NOMO-1 (cell line): ENCODE data around the gene HOXD11.

Experiments
- DNase-seq, 2 experiments: peaks; one replicate each; lab custom pipeline; 2025; ENCODE audit not compliant: unreplicated experiment in 2 of 2; lab: John Stamatoyannopoulos, UW

HOXD11 gene

DNA sequence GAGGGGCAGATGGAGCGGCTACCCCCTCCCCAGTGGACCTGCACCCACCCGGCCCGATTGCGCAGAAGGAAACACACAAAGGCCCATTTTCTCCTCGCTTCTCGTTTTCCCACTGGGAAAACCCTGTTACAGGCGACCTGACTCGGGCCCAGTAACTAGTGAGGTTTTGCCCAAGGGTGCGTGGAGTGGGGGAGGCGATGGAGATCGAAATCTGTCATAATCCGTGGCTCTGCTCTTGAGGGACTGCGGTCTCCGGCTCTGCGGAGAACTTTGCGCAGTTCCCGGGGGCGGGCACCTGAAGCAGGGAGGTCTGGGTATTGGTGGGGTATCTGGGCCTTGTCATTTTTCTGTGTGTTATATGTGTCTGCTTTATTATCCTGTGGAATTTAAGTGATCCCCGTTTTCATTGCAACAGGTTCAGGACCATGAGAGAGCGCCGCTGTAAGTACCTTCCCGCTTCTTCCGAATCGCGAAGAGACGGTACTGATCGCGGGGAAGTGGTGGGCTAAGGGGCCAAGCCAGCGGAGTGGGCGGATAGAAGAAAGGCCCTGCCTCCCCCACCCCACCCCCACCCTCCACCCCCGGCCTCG is 40.2 kb downstream of the HOXD11 start:
- DNase-seq: no peak

DNA sequence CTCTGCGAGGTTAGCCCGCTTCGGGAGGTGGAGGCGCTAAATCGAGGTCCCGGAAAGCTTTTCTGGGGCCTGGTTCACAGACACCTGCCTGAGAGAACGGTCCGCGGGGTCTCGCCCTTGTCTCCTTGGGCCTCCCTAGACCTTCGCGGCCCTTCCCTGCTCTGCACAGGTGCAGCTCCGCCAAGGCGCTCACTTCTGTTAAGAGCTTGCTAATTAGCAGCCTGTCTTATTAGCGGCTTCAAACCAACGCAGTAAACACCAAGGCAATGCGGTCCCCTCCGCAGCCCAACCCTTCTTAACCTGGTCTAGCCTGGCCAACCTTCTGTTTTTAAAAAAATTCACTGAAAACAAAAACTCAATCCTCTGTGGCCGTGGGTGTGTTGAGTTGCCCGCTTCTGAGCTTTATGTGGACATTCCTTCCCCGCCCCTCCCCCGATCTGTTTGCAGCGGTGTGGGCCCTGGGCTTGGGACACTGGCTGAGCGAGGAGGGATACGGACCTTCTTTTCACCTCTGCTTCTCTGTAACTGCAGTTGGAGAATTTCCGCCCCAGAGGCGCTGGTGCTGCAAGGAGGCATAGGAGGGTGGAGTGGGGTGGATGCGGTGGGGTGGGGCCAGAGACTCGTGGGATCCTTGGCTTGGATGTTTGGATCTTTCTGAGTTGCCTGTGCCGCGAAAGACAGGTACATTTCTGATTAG is 40.9 kb downstream of the HOXD11 start:
- DNase-seq: no peak

DNA sequence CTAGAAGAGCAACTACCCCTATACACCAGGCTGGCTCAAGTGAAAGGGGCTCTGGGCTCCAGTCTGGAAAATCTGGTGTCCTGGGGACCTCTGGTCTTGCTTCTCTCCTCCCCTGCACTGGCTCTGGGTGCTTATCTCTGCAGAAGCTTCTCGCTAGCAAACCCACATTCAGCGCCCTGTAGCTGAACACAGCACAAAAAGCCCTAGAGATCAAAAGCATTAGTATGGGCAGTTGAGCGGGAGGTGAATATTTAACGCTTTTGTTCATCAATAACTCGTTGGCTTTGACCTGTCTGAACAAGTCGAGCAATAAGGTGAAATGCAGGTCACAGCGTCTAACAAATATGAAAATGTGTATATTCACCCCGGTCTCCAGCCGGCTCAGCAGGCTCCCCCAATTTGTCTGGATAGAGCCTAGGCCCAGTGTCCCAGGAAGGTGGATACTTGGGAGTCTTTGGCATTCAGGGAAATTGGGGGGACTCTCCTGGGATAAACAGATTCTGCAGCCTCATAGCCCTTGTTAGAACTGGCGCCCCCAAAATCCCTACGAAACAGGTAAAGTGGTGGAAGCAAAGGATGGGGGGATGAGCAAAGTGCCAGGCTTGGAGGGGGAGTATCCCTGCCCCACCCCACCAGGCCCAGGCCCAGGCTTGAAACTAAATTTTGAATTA is 41.8 kb downstream of the HOXD11 start:
- DNase-seq: no peak

DNA sequence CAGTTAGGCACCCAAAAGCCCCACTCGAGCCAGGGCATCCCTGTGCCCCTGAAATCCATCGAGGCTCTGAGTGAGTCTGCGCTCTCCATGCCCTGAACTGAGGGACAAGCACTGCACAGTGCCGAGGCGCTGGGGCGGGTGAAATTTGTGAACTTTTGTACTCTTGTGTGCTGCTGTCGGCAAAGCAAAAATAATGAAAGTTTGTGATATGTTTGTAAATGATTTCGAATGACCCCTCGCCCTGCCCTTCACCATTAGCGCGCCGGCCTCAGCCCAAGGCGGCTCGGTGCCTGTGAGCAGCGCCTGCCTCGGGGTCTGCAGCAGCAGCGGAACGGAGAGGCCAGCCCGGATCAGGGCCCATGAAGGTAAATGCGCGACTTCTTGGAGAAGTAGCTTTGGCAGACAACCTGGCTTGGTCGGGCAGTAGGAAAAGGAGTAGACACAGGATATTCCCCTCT is 42.4 kb downstream of the HOXD11 start:
- DNase-seq: no peak

DNA sequence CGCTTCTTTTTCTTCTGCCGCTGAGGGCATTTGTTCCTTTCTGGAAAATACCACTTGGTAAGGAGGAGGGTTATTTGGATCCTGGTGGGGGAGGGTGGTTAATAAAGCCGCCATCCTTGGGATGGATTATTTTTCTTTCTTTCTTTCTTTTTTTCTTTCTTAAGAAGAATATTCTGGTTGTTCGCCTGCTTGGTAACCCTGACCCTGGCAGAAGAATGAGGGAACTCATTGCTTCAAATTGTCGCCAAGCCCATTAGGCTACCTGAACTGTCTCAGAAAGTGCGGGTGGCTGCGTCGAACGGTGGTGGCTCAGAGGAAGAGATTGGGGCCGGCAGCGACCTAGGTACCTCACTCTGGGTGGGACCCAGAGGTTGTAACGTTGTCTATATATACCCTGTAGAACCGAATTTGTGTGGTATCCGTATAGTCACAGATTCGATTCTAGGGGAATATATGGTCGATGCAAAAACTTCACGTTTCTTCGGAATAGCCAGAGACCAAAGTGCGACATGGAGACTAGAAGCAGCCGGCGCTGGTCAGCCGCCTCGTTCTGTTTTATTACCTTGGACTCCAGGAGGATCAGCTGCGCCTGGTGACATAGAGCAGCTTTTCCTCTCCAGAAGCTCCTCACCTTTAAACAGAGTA is 43.0 kb downstream of the HOXD11 start:
- DNase-seq: no peak

DNA sequence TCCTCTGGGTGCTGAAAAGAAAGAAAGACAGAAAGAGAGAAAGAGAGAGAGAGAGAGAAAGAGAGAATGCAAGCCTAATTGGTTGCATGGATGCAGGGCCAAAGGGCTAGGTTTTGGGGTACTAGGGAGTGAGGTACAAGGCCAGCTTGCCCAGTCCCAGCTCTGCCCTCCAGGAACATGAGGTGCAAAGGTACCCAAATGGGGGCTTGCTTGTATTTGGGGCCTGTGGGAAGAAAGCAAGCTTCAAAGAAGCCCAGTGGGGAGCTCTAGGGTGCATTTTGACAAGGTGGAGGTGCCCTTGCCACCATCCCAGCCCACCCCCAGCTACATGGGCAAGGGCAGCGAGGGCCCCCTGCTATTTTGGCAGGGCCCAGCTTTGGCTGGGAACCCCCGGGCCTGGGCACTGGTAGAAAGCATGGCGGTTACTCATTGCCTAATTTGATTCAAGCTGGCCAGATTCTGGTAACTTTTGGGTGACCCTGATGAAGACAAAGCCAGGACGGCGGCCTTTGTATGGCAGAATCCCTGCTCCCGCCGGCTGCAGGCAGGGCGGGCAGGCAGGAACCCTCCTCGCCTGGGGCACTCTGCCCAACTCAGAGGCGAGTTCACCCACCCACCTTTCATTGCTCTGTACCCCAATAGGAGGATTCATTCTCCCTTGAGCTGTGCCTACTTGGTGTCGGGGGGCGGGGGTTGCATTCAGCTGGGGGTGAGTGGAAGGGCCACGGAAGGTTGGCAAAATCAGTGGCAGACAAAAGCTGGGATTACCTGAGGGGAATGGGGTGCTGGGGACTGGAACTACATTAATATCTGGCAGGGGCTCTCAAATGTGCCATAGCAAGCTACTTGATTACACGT is 43.7 kb downstream of the HOXD11 start:
- DNase-seq: no peak

DNA sequence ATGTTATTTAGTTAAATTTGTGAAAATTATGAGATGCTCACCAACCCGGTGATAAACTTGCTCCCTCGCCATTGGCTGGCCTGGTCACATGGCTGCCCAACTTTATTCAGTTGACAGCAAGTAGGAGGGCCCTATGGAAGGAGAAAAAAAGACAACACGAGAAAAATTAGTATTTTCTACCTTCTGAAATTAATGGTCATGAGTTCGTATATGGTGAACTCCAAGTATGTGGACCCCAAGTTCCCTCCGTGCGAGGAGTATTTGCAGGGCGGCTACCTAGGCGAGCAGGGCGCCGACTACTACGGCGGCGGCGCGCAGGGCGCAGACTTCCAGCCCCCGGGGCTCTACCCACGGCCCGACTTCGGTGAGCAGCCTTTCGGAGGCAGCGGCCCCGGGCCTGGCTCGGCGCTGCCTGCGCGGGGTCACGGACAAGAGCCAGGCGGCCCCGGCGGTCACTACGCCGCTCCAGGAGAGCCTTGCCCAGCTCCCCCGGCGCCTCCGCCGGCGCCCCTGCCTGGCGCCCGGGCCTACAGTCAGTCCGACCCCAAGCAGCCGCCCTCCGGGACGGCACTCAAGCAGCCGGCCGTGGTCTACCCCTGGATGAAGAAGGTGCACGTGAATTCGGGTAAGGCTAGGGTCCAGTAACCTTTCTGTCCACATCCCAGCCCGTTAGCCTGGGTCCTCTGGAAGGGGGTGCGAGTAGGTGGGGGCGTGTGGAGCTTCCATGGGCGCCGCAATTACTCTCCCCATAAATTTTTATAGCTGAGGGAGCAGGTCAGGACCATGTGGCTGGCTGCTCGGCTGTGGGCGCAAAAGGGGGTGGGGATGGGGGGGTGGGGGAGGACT is 44.6 kb downstream of the HOXD11 start, which contains the start of gene HOXD4:
HOXD4 (plus strand) TSS at position 109 of the 846 bp plus-strand sequence; CDS start at position 193, 84 bp downstream.
- DNase-seq: no peak

DNA sequence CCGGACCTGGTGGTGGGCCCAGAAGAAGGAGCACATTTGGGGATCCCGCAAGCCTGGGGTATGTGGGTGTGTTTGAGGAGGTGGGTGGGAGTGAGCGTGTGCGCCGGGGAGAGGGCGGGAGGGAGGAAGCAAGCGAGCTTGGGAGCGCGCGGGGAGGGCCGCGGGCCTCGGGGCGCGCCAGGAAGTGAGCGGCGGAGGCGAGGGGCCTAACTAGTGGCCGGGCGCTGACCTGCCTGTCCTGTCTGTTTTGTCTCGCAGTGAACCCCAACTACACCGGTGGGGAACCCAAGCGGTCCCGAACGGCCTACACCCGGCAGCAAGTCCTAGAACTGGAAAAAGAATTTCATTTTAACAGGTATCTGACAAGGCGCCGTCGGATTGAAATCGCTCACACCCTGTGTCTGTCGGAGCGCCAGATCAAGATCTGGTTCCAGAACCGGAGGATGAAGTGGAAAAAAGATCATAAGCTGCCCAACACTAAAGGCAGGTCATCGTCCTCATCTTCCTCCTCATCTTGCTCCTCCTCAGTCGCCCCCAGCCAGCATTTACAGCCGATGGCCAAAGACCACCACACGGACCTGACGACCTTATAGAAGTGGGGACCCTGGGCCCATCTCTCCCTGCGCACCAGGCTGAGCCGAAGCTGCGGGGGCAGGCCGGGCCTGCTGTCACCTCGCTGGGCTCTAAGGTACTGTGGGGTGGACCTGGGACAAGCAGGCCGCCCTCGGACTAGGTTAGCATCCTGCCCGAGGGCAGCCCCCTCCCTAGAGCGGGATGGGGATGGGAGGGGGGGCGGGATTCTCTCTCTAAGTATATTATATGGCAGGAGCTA is 45.5 kb downstream of the HOXD11 start:
- no peak for DNase-seq

DNA sequence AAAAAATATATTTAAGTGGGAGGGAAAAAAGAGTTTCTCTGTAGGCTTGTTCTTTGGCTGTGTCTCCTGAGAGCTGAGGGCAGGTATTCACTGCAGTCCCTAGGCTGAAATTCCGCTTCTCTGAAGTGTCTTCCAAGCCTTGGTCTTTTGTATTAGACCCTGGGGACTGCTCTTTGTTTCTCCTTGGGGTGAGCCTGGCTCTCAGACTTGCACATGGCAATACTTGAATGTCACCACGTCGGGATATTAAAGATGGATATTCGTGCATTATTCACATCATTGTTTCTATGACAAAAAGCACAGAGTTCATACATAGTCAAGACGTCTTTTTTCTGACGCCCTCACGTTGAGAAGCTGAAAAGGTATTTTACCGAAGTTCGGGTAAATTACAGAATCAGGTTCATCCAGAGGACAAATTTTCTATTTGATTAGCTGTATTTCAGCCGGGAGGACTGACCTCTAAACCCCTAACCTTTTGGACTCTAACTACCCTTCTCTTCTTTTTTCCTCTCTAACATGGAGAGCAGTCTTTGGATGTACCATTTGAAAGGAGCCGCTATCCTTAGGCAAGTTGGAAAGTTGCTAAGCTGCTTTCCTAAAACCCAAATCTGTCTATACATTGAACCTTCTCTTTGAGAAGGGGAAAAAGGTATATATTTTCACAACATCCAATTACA is 47.6 kb downstream of the HOXD11 start:
- DNase-seq: no peak

DNA sequence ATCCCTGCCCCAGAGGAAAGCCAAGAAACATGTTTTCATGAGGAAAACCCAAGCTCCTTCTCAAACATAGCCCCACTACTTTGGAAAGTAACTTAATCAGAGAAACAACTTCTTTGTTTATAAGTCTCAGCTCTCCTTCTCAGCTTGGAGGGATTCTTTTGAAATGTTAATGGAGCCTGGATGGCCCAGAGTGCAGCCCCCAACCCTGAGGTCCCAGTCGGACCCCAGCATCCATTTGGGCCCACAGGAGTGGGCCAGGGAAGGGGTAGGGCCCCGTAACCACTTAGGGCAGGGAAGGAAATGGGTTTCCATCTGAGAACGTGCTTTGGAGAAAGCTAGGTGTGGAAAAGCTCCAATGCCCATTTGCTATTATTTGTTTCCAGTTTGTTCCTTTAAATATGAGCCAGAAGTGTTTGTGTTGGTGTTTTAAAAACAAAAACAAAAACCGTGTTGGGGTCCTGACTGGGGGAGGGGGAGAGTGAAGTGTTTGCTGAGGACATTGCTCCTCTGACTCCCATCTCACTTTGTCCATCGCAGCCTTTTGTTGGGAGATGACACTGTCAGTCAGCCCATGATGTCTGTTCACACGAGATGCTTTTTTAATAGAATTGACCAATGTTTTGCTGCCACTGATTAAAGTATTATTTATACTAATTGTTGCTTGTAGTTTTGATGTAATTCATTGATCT is 48.4 kb downstream of the HOXD11 start:
- no peak for DNase-seq

DNA sequence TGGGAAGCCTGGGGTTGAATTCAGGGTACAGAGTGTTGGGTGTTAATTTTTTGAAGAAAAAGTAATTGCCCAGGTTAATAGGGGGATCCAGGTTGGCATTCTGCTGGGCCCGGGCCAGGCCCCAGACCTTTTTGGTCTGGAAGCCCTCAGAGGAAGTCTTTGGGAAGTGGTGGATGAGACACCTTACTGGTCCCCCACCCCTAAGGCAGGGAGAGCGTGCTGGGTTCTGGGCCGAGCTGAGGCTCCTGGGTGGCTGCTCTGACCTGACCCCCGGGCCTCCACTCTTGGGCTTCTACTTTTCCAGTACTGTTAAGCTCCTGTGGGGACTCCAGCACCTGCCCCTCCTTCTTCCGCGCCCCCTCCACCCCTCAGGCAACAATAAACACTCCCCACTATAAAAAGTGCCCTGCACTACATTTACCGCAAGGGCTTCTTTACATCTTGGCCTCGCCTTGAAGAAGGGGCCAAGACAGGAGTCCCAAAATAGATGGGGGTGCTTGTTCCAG is 49.3 kb downstream of the HOXD11 start:
- no peak for DNase-seq

DNA sequence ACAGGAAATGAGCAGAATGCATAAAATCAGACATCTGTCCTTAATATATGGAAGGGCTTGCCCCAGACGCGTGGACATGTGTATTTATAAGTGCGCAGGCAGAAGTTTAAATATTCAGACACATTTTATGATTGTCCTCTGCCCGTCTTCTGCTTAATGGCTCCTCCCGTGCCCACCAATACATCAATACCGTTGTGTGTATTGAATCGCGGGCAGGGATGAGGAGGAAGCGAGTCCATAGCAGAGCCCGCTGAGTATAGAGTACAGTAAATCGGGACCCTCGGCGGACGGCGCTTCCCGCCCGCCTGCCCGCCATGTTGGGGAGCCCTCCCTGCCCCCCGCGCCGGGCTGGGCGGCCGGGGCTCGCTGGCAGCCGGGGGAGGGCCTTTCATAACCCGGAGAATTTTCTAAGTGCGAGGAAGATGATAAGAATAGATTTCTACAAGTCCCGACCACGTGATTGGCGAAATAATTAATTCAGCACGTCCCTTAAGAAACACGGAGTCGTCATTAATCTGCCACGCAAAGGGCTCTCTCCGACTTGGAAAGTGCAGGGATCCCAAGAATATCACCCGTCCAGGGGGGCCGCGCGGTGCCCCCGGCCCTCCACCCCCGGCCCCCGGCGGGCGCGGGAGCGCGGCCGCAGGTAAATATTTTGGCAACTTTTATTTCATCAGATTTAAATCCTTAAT is 49.9 kb downstream of the HOXD11 start, which contains the start of gene HOXD3:
HOXD3 (plus strand) TSS at position 501 of the 692 bp plus-strand sequence. CDS start 11,808 bp downstream, outside the sequence.
- DNase-seq: no peak

DNA sequence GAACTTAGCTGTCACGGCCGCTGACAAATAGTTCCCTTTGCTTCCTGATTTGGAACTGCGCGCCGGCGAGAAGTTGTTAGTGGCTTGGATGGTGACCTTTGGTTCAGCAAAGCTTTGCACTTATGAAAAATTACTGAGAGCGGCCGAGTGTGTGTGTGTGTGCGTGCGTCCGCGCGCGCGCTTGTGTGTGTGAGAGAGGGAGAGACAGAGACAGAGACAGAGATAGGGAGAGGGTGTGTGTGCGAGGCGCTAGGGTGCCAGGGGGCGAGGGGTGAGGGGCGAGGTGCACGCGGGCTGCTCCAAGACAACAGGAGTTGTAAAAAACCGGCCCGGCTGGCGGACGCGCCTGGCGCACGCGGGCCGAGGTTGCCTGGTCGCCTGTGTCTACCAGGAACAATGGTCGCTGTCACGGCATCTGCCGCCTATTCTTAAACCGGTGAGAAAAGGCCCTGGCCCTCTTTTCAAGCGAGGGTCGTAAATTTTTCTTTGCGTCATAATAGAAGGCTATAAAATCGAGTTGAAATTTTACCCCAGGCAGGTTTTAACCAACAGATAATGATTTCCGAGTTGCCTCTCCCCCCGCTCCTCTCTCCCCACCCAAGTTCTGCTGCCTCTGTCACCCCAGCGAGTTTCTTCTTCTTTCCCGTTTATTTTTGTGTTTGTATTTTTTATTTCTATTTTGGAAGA is 50.6 kb downstream of the HOXD11 start:
- DNase-seq: no peak

DNA sequence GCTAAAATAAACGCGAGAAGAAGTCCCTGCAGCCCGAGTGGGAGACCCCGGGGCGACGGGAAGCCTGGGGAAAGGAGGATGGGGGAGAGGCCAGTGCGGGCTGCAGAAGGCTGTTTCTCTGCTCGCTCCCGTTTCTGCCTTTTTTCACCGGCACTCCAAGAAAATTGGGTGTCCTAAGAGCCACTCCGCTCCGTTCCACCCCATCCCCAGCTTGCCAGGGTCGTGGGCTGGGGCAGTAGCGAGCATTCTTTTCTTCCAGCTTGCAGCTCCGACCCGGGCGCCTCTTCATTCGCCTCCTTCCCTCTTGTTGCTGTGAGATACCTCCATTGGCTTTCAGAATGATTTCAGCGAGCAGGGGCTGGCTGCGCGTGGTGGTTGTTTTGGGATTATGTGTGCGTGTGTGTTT is 51.1 kb downstream of the HOXD11 start:
- DNase-seq: no peak

DNA sequence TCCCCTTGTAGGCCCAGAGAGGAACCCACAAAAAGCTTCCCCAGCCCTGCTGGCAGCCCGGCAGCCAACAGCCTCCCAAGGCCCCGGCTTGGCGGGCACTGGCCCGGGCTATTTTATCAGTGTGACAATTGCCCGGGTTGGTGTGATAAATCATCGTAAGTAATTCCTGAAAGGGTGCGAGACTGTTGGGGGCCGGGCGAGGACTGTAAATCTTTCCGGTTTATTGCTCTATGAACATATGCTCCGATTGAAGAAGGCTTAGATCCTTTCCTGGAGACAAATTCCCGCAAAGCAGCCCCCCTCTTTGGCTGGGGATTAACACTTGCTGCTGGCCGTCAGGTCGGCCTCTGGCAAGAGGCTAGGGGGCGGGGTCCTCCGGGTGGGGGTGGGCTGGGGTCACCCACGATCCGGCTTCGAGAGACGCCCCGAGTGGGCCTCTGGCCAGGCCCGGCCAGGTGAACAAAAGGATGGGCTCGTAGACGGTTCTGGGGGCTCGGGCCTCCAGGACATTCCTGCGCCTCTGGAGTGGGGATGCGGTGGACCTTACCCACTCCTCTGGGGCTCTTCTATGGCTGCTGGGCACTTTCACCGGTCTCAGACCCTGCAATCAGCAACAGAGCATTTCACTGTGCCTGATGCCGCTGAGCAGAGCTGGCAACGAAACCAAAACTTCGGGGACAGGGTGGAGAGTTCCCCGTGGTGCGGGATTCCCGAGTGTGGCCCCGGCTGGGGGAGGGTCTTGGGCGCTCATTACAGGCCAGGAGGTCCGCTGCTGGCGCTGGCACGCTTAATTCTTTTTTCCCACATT is 52.0 kb downstream of the HOXD11 start:
- no peak for DNase-seq
